ENCODE data around the gene C6orf132.
"Not testable (repeated sequence)": the region's sequence is repeated elsewhere in the genome, so short reads cannot be mapped to it uniquely, and the experiment has no call there.

Gene C6orf132

GRCh38 chr6:42158631-42159030, 16.2 kb upstream of the C6orf132 start:
- no peak for DNase-seq

- no peak for DNase-seq
Observed at GRCh38 chr6:42158011-42158410, 15.6 kb upstream of the C6orf132 start.

- DNase-seq, result no peak
Observed at GRCh38 chr6:42156638-42157037, 14.2 kb upstream of the C6orf132 start.

GRCh38 chr6:42155293-42155692, 12.9 kb upstream of the C6orf132 start:
- no peak for DNase-seq

GRCh38 chr6:42154461-42155209, 12.2 kb upstream of the C6orf132 start:
- no peak for DNase-seq

- DNase-seq, result no peak
Observed at GRCh38 chr6:42153921-42154320, 11.5 kb upstream of the C6orf132 start.

- not testable (repeated sequence) for DNase-seq
Observed at GRCh38 chr6:42152528-42153213, 10.3 kb upstream of the C6orf132 start.

- DNase-seq, result no peak
Observed at GRCh38 chr6:42152024-42152423, 9.6 kb upstream of the C6orf132 start.

GRCh38 chr6:42150254-42150653, 7.8 kb upstream of the C6orf132 start:
- no peak for DNase-seq

GRCh38 chr6:42148058-42148457, 5.6 kb upstream of the C6orf132 start:
- no peak for DNase-seq

GRCh38 chr6:42147138-42147562, 4.7 kb upstream of the C6orf132 start:
- DNase-seq, result no peak

GRCh38 chr6:42141603-42142117, 760 bp downstream of the C6orf132 start:
- DNase-seq, result no peak

- DNase-seq, result no peak
Observed at GRCh38 chr6:42140756-42141602, 1.4 kb downstream of the C6orf132 start.

- no peak for DNase-seq
Observed at GRCh38 chr6:42140032-42140431, 2.4 kb downstream of the C6orf132 start.

GRCh38 chr6:42138630-42139619, 3.5 kb downstream of the C6orf132 start:
- DNase-seq, result no peak

GRCh38 chr6:42138190-42138589, 4.2 kb downstream of the C6orf132 start:
- DNase-seq, result no peak

GRCh38 chr6:42137194-42137753, 5.1 kb downstream of the C6orf132 start:
- DNase-seq, result no peak

- DNase-seq, result peak; percentile 10
Observed at GRCh38 chr6:42136508-42137193, 5.8 kb downstream of the C6orf132 start.

- DNase-seq, result no peak
Observed at GRCh38 chr6:42135722-42136121, 6.7 kb downstream of the C6orf132 start.

GRCh38 chr6:42135161-42135560, 7.3 kb downstream of the C6orf132 start:
- no peak for DNase-seq

- DNase-seq, result no peak
Observed at GRCh38 chr6:42133926-42134325, 8.5 kb downstream of the C6orf132 start.
